Loucy (cell line): ENCODE measurements around the gene TGFB1I1.

ENCODE experiments used
- H2AFZ ChIP-seq: fragments of 200-600 bp; sonication (generic); 2 replicates; pipeline ENCODE4 v1.6.0; 2016; ENCODE audit warnings: antibody characterized with exemption, mild to moderate bottlenecking, low read length, moderate library complexity
- H3F3A ChIP-seq: fragments of 200-600 bp; 2 replicates; pipeline ENCODE4 v1.6.0; 2016; ENCODE audit warnings: antibody characterized with exemption, low read depth, mild to moderate bottlenecking
- H3K27me3 ChIP-seq: fragments of 200-600 bp; sonication (generic); 2 replicates; pipeline ENCODE4 v1.6.1; 2014; ENCODE audit warnings: low read length, mild to moderate bottlenecking; ENCODE audit not compliant: insufficient read depth, poor library complexity, severe bottlenecking
- H3K36me3 ChIP-seq: fragments of 200-600 bp; sonication (generic); 2 replicates; pipeline ENCODE4 v1.6.1; 2016; ENCODE audit warnings: low read length; ENCODE audit not compliant: insufficient read depth
- H3K4me1 ChIP-seq: fragments of 200-600 bp; sonication (generic); 2 replicates; pipeline ENCODE4 v1.5.1; 2014; ENCODE audit warnings: low read length, mild to moderate bottlenecking; ENCODE audit not compliant: insufficient read depth, poor library complexity, severe bottlenecking
- H3K4me2 ChIP-seq: fragments of 200-600 bp; sonication (generic); 2 replicates; pipeline ENCODE4 v1.6.0; 2014; ENCODE audit warnings: antibody characterized with exemption, low read length, low read depth, mild to moderate bottlenecking; ENCODE audit not compliant: poor library complexity, severe bottlenecking
- H3K4me3 ChIP-seq: fragments of 200-600 bp; sonication (generic); 2 replicates; pipeline ENCODE4 v1.5.1; 2014; ENCODE audit warnings: low read length, mild to moderate bottlenecking, mixed read lengths; ENCODE audit not compliant: poor library complexity, severe bottlenecking
- H3K79me2 ChIP-seq: fragments of 200-600 bp; sonication (generic); 2 replicates; pipeline ENCODE4 v1.6.1; 2014; ENCODE audit warnings: low read length; ENCODE audit not compliant: insufficient read depth
- H3K9ac ChIP-seq: fragments of 200-600 bp; sonication (generic); 2 replicates; pipeline ENCODE4 v1.6.0; 2014; ENCODE audit warnings: mild to moderate bottlenecking, low read depth, low read length, moderate library complexity; ENCODE audit not compliant: poor library complexity, severe bottlenecking
- H3K9me2 ChIP-seq: fragments of 200-600 bp; sonication (generic); replicated peaks from 2 replicates; pipeline ENCODE4 v1.6.1; 2016; ENCODE audit warnings: low read depth, low read length, mixed read lengths
- H3K9me3 ChIP-seq: fragments of 200-600 bp; sonication (generic); 2 replicates; pipeline ENCODE4 v1.6.1; 2014; ENCODE audit warnings: mild to moderate bottlenecking, antibody characterized with exemption, low read length, low read depth; ENCODE audit not compliant: insufficient read depth
- H4K20me1 ChIP-seq: fragments of 200-600 bp; sonication (generic); 2 replicates; pipeline ENCODE4 v1.6.0; 2014; ENCODE audit warnings: antibody characterized with exemption, low read length, mild to moderate bottlenecking; ENCODE audit not compliant: insufficient read depth, poor library complexity, severe bottlenecking
- EZH2phosphoT487 ChIP-seq: fragments of 200-600 bp; IDR thresholded peaks from 2 replicates; pipeline ENCODE4 v1.6.1; 2018; ENCODE audit warnings: antibody characterized with exemption, mild to moderate bottlenecking, moderate library complexity, borderline replicate concordance
- TF ChIP-seq, protein P1 (sequence below): fragments of 200-600 bp; sonication (generic); conservative IDR thresholded peaks from 2 replicates; pipeline ENCODE4 v1.5.1; 2014; ENCODE audit warnings: mild to moderate bottlenecking, antibody characterized with exemption, low read length

The TGFB1I1 gene

GRCh38 chr16:31488468-31489297 is 16.7 kb downstream of the TGFB1I1 start:
- Histone ChIP-seq H2AFZ (no peak overlapping the region), H4K20me1 (no peaks in the 10 kb centered on the region), H3K9me3 (no peaks in the 10 kb centered on the region), H3K4me1 (no peaks in the 10 kb centered on the region), H3K36me3 (peaks cover 22% of the 10 kb centered on the region; the same call in 1 of the 2 replicates), H3K4me3 (no peak overlapping the region), H3F3A (no peaks in the 10 kb centered on the region), H3K9ac (no peak overlapping the region), H3K27me3 (no peaks in the 10 kb centered on the region), H3K4me2 (no peak overlapping the region), H3K9me2 (no peaks in the 10 kb centered on the region), H3K79me2 (no peaks in the 10 kb centered on the region)
- TF ChIP-seq EZH2phosphoT487 = no peak

- no peak overlapping the region for H3K4me3 ChIP-seq
- H3K9ac ChIP-seq = no peak overlapping the region
- no peaks in the 10 kb centered on the region for H4K20me1 ChIP-seq
- no peaks in the 10 kb centered on the region for H3K79me2 ChIP-seq
- H3K9me2 ChIP-seq = no peaks in the 10 kb centered on the region
- no peaks in the 10 kb centered on the region for H3F3A ChIP-seq
- no peaks in the 10 kb centered on the region for H3K27me3 ChIP-seq
- TF ChIP-seq EZH2phosphoT487 = no peak
- TF ChIP-seq, protein P1, sequence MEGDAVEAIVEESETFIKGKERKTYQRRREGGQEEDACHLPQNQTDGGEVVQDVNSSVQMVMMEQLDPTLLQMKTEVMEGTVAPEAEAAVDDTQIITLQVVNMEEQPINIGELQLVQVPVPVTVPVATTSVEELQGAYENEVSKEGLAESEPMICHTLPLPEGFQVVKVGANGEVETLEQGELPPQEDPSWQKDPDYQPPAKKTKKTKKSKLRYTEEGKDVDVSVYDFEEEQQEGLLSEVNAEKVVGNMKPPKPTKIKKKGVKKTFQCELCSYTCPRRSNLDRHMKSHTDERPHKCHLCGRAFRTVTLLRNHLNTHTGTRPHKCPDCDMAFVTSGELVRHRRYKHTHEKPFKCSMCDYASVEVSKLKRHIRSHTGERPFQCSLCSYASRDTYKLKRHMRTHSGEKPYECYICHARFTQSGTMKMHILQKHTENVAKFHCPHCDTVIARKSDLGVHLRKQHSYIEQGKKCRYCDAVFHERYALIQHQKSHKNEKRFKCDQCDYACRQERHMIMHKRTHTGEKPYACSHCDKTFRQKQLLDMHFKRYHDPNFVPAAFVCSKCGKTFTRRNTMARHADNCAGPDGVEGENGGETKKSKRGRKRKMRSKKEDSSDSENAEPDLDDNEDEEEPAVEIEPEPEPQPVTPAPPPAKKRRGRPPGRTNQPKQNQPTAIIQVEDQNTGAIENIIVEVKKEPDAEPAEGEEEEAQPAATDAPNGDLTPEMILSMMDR = no peak
- peaks cover 25% of the 10 kb centered on the region; the same call in 1 of the 2 replicates for H3K36me3 ChIP-seq
- no peak overlapping the region for H2AFZ ChIP-seq
- H3K4me2 ChIP-seq = no peak overlapping the region
- no peaks in the 10 kb centered on the region for H3K4me1 ChIP-seq
- H3K9me3 ChIP-seq = no peaks in the 10 kb centered on the region
Measured at GRCh38 chr16:31489298-31489564, 17.3 kb downstream of the TGFB1I1 start.

GRCh38 chr16:31489616-31490584 is 17.9 kb downstream of the TGFB1I1 start:
- H3K27me3 ChIP-seq = no peaks in the 10 kb centered on the region
- TF ChIP-seq, protein P1 = no peak
- TF ChIP-seq EZH2phosphoT487 = no peak
- H3K4me1 ChIP-seq = no peaks in the 10 kb centered on the region
- H3K36me3 ChIP-seq = peaks cover 25% of the 10 kb centered on the region; the same call in 1 of the 2 replicates
- H3K9me2 ChIP-seq = no peaks in the 10 kb centered on the region
- H3K9me3 ChIP-seq = no peaks in the 10 kb centered on the region
- H3K4me3 ChIP-seq = no peak overlapping the region
- no peak overlapping the region for H2AFZ ChIP-seq
- H3K4me2 ChIP-seq = no peak overlapping the region
- no peaks in the 10 kb centered on the region for H4K20me1 ChIP-seq
- H3K9ac ChIP-seq = no peak overlapping the region
- H3F3A ChIP-seq = no peaks in the 10 kb centered on the region
- H3K79me2 ChIP-seq = no peaks in the 10 kb centered on the region
